Stimulated activated CD4-positive, alpha-beta T cell treated with anti-CD3 and anti-CD28 coated beads, Interleukin-1b, Interleukin-23, amount 100 ng/mL, for 24 hours (primary cell): Measurements from ENCODE around the gene SHB.
"Not testable (repeated sequence)": the region's sequence is repeated elsewhere in the genome, so short reads cannot be mapped to it uniquely, and the experiment has no call there.

Experiments used
- DNase-seq, 4 experiments: peaks; one replicate each; pipeline ENCODE4 v3.0.0-alpha.2; 2020; ENCODE audit warnings: low read depth in 4 of 4, low spot score in 1 of 4

SHB gene

DNA sequence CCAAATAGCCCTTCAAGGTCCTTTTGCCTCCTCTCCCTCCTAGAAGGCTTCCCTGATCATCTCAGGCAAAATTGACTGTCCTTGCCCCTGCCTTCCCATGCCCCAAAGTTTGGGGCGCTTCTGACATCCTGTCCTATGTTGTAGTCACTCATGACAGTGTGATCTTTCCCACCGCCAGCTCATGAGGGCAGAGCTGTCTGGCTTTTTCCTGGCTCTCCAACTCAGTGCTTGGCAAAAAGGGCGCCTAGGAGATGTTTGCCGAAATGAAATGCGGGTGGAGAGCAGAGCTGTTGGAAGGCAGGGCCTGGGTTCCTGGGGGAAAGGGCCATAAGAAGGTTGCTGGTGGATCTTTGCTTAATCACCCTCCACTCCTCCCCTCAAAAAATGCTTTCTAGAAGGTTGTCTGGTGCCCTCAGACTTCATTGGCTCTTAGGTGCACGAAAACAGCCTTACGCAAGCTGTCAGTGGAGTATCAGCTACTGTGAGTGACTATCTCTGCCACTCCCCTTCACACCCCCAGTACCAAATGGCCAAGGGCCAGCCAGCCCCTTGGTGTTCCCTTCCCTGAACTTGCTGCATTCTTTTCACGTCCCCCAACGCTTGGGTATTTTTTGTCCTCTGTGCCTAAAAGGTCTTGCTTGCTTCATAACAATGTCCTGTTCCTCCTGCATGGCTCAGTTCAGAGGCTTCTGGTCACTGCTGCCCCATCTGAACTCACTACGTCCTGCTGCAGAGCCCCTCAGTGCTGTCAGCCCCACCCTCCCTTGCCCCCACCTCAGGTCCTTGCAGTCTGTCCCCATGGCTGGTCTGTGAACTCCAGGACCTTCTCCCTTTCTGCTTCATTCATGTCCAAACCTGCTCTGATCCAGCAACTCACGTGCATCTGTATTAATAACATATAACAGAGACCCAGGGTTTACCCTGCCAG is 162.5 kb downstream of the SHB start:
- DNase-seq, result no peak

GRCh38 chr9:37905776-37906175 is 163.3 kb downstream of the SHB start:
- DNase-seq, result no peak

- no peak for DNase-seq
These were observed 163.9 kb downstream of the SHB start for GRCh38 chr9:37905131-37905505.

DNA sequence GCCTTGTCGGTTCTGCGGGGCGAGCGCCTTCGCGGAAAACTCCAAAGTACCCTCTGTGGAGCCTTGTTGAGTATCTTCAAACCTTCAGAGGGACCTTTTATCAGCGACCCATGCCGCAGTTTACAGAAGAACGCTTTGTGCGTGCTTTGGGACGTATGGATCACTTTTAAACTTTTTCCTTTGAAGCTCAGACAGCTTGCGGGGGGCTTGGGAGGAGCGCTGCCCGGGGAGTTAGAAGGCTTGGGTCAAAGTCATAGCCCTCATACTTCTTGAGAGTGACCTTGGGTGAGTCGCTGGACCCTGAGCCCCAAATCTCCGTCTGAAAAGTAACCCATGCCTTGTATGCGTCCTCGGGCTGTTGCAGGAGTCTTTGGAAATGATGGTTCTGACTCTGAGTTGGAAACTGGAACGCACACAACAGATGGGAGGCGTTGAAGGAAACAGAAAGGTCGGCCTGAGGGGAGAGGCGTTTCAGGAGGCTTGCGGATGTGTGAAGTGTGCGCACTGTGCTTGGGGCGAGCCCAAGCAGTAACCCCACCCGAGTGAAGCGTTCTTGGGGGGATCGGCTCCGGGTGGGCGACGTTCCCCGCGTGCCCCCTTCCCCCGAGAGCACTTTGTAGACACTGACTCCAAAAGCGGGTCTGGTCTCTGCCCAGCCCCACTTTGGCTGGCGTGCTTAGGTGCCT is 164.4 kb downstream of the SHB start:
- DNase-seq, result no peak

- peak; percentile 90 to 97 (median 92) for DNase-seq
These were observed 165.2 kb downstream of the SHB start, which contains the start of gene SLC25A51 for GRCh38 chr9:37903647-37904444. Gene SLC25A51, minus strand, starts transcription at chr9:37904127. Its CDS starts 15,577 bp downstream, at chr9:37888550.

DNA sequence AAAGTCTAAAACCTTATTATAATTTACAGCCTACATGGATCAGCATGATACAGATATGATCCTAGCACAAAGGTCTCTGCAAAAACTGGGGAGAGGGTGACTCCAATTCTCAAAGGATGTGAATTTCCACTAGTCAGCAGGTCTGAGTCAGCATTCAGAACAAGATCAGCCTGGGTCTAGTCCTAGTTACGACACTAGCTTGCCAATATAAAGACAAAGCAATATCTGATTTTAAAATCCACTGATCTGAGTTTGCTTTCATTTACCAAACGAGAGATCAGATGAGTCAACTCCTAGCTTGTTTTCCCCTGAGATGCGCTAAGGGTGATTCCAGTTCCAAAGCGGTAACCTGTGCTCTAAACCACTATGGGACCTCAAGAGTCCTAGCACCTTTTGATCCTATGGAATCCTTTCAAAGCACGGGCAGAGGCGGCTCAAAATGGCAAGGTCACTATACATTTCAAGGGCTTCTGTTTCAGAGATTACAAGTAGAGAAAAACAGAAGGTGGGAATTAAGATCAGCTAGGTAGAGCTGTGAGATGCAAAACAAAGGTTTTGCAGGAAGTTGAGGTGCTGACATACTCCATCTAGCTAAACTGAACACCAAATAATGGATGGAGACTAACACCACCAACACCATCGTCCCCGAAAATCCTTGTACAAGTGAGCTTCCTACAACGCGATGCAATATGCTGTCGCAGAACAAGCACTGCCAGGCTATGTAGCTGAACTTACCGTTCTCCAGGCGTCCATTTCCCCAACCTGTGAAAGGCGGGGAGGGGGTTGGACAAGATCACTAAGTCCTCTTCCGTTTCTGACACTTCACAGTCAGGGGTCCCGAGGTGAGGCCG is 166.0 kb downstream of the SHB start:
- peak in 1 of 4 experiments; percentile 7 for DNase-seq

DNA sequence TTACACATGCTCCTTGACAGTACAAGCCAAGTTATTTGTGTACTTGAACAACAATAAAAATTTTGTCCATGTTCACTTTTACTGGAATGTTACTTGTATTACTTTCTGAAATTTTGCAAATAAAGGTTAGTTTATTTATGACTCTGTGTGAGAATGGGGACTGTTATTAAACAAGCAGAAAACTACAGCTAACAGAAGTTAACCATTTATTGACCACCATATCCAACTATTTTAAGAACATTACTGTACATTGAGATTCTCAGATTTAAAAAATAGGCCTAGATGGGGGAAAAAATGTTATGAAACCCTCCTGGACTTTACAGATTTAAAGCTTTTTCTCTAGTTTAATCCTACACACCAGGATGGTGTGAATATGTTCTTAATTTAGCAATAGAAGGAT is 166.9 kb downstream of the SHB start:
- DNase-seq, result no peak

DNA sequence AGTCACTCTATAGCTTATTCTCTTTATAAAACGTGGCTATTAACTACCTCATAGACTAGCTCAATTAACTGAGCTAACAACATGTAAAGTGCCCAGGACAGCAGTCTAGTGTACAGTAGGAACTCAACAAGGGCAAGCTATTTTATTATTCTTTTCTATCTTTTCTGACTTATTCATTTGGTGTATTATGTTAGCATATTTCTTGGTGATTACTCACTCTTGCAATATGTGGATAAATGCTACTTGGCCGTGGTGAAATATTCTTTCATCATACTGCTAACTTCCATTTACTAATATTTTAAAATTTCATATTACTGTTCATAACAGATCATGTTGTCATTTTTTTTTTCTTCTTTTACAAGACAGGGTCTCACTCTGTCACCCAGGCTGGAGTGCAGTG is 170.0 kb downstream of the SHB start:
- DNase-seq, result no peak

GRCh38 chr9:37897665-37898064 is 171.4 kb downstream of the SHB start:
- no peak for DNase-seq

GRCh38 chr9:37892063-37892462 is 177.0 kb downstream of the SHB start:
- DNase-seq, result no peak

- DNase-seq, result not testable (repeated sequence)
These were observed 178.0 kb downstream of the SHB start for GRCh38 chr9:37891042-37891441.

- no peak for DNase-seq
These were observed 179.5 kb downstream of the SHB start for GRCh38 chr9:37889536-37889935.

GRCh38 chr9:37887977-37888583 is 180.9 kb downstream of the SHB start:
- DNase-seq, result not testable (repeated sequence)

- no peak for DNase-seq
These were observed 188.0 kb downstream of the SHB start for GRCh38 chr9:37880916-37881479.

GRCh38 chr9:37876376-37876775 is 192.7 kb downstream of the SHB start:
- DNase-seq, result no peak

DNA sequence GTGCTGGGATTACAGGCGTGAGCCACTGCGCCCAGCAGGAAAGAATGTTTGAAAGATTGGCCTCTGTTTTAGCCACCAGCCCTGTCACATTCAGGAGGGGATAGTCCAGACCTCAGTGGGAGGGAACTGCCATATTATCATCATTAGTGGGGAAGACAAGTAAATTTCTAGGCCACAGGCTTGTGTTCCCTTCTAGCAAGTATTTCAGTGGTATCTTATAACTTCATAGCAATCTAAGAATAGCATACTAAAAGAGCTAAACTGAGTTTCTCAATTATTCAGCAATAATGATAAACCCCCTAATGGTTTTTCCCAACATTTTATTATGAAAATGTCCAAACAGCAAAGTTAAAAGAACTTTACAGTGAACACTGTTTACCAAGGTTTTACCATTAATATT is 195.1 kb downstream of the SHB start:
- no peak for DNase-seq

DNA sequence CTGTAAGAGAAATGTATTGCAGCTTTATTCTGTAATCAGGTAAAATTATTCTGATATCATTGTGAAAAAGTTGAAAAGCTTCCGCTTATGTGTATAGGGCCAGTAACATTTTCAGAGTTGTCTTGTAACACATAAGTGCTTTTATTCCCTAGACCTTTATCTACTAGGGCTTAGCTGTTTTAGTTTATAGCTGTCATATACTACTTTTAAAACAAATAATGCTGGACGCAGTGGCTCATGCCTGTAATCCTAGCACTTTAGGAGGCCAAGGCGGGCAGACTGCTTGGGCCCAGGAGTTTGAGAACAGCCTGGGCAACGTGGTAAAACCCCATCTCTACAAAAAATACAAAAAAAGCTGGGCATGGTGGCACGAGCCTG is 198.2 kb downstream of the SHB start:
- no peak for DNase-seq

DNA sequence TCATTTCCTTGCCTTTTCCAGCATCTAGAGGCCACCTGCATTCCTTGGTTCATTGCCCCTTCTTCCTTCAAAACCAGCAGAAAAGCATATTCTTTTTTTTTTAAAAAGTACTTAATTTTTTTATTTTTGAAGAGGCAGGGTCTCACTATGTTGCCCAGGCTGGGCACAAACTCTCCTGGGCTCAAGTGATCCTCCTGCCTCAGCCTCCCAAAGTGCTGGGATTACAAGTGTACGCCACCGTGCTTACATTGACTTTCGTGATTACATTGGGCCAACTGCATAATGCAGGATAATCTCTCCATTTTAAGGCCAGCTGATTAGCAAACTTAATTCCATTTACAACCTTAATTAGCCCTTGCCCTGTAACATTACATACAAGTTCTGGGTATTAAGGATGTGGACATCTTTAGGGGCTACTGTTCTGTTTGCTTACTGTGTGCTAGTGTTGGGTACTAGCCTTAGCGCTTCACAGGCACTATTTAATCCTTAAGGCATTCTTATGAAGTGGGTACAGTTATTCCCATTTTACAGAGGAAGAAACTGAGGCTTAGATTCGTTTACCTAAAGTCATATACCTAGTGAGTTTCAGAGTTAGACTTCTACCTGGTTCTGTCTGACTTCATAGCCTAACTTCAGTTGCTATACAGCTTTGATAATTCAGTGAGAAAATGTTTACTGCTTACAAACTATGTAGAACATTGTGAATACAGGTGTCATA is 198.8 kb downstream of the SHB start:
- no peak for DNase-seq
